ENCODE data around the gene RSL24D1.

RSL24D1 gene

GRCh38 chr15:55238877-55239276, 42.1 kb upstream of the RSL24D1 start:
- no peaks in the 10 kb centered on the region for H3K27me3 ChIP-seq (ENCODE audit: insufficient read depth, insufficient read length)
- no peaks in the 10 kb centered on the region for H3K36me3 ChIP-seq (ENCODE audit: insufficient read depth, insufficient read length, low read length)
- H3K4me3 ChIP-seq (ENCODE audit: insufficient read length, low read depth): no peak overlapping the region
- H3K4me1 ChIP-seq (ENCODE audit: insufficient read depth, insufficient read length): no peaks in the 10 kb centered on the region
- no peaks in the 10 kb centered on the region for H3K9me3 ChIP-seq (ENCODE audit: insufficient read depth, low read length)
- no peak for DNase-seq (ENCODE audit: low read depth, low spot score)
- no peak overlapping the region for H3K9ac ChIP-seq (ENCODE audit: insufficient read length, low read depth)
- TF ChIP-seq ZNF274 (IDR thresholded peaks at IDR 0.05; ENCODE audit: low read depth, low read length) (no peak), YY1 (IDR thresholded peaks at IDR 0.05; ENCODE audit: insufficient read depth, insufficient read length) (no peak), SUZ12 (IDR thresholded peaks at IDR 0.05; ENCODE audit: extremely low read depth, insufficient read depth, insufficient read length) (no peak)

GRCh38 chr15:55237219-55238130, 40.7 kb upstream of the RSL24D1 start:
- H3K4me3 ChIP-seq (ENCODE audit: insufficient read length, low read depth): no peak overlapping the region
- no peaks in the 10 kb centered on the region for H3K36me3 ChIP-seq (ENCODE audit: insufficient read depth, insufficient read length, low read length)
- H3K9me3 ChIP-seq (ENCODE audit: insufficient read depth, low read length): no peaks in the 10 kb centered on the region
- H3K4me1 ChIP-seq (ENCODE audit: insufficient read depth, insufficient read length): no peaks in the 10 kb centered on the region
- TF ChIP-seq YY1 (IDR thresholded peaks at IDR 0.05; ENCODE audit: insufficient read depth, insufficient read length): no peak
- no peak for TF ChIP-seq SUZ12 (IDR thresholded peaks at IDR 0.05; ENCODE audit: extremely low read depth, insufficient read depth, insufficient read length)
- TF ChIP-seq ZNF274 (IDR thresholded peaks at IDR 0.05; ENCODE audit: low read depth, low read length): no peak
- H3K9ac ChIP-seq (ENCODE audit: insufficient read length, low read depth): no peak overlapping the region
- no peak for DNase-seq (ENCODE audit: low read depth, low spot score)
- H3K27me3 ChIP-seq (ENCODE audit: insufficient read depth, insufficient read length): no peaks in the 10 kb centered on the region

GRCh38 chr15:55235546-55236036, 38.9 kb upstream of the RSL24D1 start:
- no peak for TF ChIP-seq SUZ12 (IDR thresholded peaks at IDR 0.05; ENCODE audit: extremely low read depth, insufficient read depth, insufficient read length)
- no peak for TF ChIP-seq ZNF274 (IDR thresholded peaks at IDR 0.05; ENCODE audit: low read depth, low read length)
- no peak for TF ChIP-seq YY1 (IDR thresholded peaks at IDR 0.05; ENCODE audit: insufficient read depth, insufficient read length)
- no peak for DNase-seq (ENCODE audit: low read depth, low spot score)
- no peaks in the 10 kb centered on the region for H3K36me3 ChIP-seq (ENCODE audit: insufficient read depth, insufficient read length, low read length)
- H3K9ac ChIP-seq (ENCODE audit: insufficient read length, low read depth): no peak overlapping the region
- H3K4me3 ChIP-seq (ENCODE audit: insufficient read length, low read depth): no peak overlapping the region
- no peaks in the 10 kb centered on the region for H3K27me3 ChIP-seq (ENCODE audit: insufficient read depth, insufficient read length)
- no peaks in the 10 kb centered on the region for H3K9me3 ChIP-seq (ENCODE audit: insufficient read depth, low read length)
- no peaks in the 10 kb centered on the region for H3K4me1 ChIP-seq (ENCODE audit: insufficient read depth, insufficient read length)

DNA sequence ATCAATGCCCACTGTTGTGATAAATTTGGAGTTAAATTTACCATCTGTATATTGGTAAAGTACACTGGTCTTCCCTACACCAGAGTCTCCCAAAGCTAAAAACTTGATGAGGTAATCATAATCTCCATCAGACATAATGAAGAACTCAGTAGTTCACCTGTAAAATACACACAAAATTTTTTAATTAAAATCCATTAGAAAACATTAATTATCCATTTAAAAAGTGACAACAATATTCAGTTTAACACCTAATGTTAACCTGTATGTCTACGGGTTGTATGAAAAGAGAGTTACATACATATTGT, 38.0 kb upstream of the RSL24D1 start:
- Histone ChIP-seq H3K9me3 (ENCODE audit: insufficient read depth, low read length) (no peaks in the 10 kb centered on the region), H3K4me1 (ENCODE audit: insufficient read depth, insufficient read length) (no peaks in the 10 kb centered on the region), H3K27me3 (ENCODE audit: insufficient read depth, insufficient read length) (no peaks in the 10 kb centered on the region), H3K4me3 (ENCODE audit: insufficient read length, low read depth) (no peak overlapping the region), H3K36me3 (ENCODE audit: insufficient read depth, insufficient read length, low read length) (no peaks in the 10 kb centered on the region), H3K9ac (ENCODE audit: insufficient read length, low read depth) (no peak overlapping the region)
- DNase-seq (ENCODE audit: low read depth, low spot score): no peak
- TF ChIP-seq YY1 (IDR thresholded peaks at IDR 0.05; ENCODE audit: insufficient read depth, insufficient read length) (no peak), SUZ12 (IDR thresholded peaks at IDR 0.05; ENCODE audit: extremely low read depth, insufficient read depth, insufficient read length) (no peak), ZNF274 (IDR thresholded peaks at IDR 0.05; ENCODE audit: low read depth, low read length) (no peak)

GRCh38 chr15:55234104-55234799, 37.5 kb upstream of the RSL24D1 start:
- no peak overlapping the region for H3K4me3 ChIP-seq (ENCODE audit: insufficient read length, low read depth)
- TF ChIP-seq YY1 (IDR thresholded peaks at IDR 0.05; ENCODE audit: insufficient read depth, insufficient read length): no peak
- TF ChIP-seq ZNF274 (IDR thresholded peaks at IDR 0.05; ENCODE audit: low read depth, low read length): no peak
- no peak for TF ChIP-seq SUZ12 (IDR thresholded peaks at IDR 0.05; ENCODE audit: extremely low read depth, insufficient read depth, insufficient read length)
- no peaks in the 10 kb centered on the region for H3K27me3 ChIP-seq (ENCODE audit: insufficient read depth, insufficient read length)
- no peaks in the 10 kb centered on the region for H3K36me3 ChIP-seq (ENCODE audit: insufficient read depth, insufficient read length, low read length)
- no peak for DNase-seq (ENCODE audit: low read depth, low spot score)
- no peaks in the 10 kb centered on the region for H3K4me1 ChIP-seq (ENCODE audit: insufficient read depth, insufficient read length)
- no peak overlapping the region for H3K9ac ChIP-seq (ENCODE audit: insufficient read length, low read depth)
- no peaks in the 10 kb centered on the region for H3K9me3 ChIP-seq (ENCODE audit: insufficient read depth, low read length)

DNA sequence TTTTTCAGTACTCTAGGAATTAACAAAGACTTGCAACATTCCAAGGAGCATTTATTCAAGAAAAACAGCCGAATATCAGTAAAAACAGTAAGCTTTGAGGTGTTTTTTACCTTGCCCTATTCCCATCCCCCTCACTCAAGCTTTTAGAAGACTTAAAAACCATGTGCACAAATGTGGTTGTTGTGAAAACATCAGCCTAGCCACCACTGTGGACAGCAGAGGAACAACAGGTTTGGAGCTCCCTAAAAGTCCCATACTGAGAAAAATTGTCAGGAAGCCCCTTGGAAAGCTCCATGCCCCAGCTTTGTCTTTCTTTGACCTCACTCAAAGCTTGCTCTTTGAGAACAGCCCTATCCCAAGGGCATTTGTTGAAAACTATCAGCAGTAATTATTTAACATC, 34.7 kb upstream of the RSL24D1 start:
- no peaks in the 10 kb centered on the region for H3K36me3 ChIP-seq (ENCODE audit: insufficient read depth, insufficient read length, low read length)
- no peak for TF ChIP-seq ZNF274 (IDR thresholded peaks at IDR 0.05; ENCODE audit: low read depth, low read length)
- no peak for TF ChIP-seq YY1 (IDR thresholded peaks at IDR 0.05; ENCODE audit: insufficient read depth, insufficient read length)
- no peak for TF ChIP-seq SUZ12 (IDR thresholded peaks at IDR 0.05; ENCODE audit: extremely low read depth, insufficient read depth, insufficient read length)
- H3K9me3 ChIP-seq (ENCODE audit: insufficient read depth, low read length): no peaks in the 10 kb centered on the region
- H3K4me1 ChIP-seq (ENCODE audit: insufficient read depth, insufficient read length): no peaks in the 10 kb centered on the region
- H3K27me3 ChIP-seq (ENCODE audit: insufficient read depth, insufficient read length): no peaks in the 10 kb centered on the region
- H3K4me3 ChIP-seq (ENCODE audit: insufficient read length, low read depth): no peak overlapping the region
- H3K9ac ChIP-seq (ENCODE audit: insufficient read length, low read depth): no peak overlapping the region
- DNase-seq (ENCODE audit: low read depth, low spot score): no peak

- no peak for DNase-seq (ENCODE audit: low read depth, low spot score)
- H3K36me3 ChIP-seq (ENCODE audit: insufficient read depth, insufficient read length, low read length): no peaks in the 10 kb centered on the region
- no peak overlapping the region for H3K9ac ChIP-seq (ENCODE audit: insufficient read length, low read depth)
Measured at GRCh38 chr15:55230953-55231352, 34.2 kb upstream of the RSL24D1 start.

More at GRCh38 chr15:55230953-55231352, 34.2 kb upstream of the RSL24D1 start:
- no peaks in the 10 kb centered on the region for H3K4me1 ChIP-seq (ENCODE audit: insufficient read depth, insufficient read length)
- H3K4me3 ChIP-seq (ENCODE audit: insufficient read length, low read depth): no peak overlapping the region
- H3K27me3 ChIP-seq (ENCODE audit: insufficient read depth, insufficient read length): no peaks in the 10 kb centered on the region
- no peak for TF ChIP-seq ZNF274 (IDR thresholded peaks at IDR 0.05; ENCODE audit: low read depth, low read length)
- no peak for TF ChIP-seq YY1 (IDR thresholded peaks at IDR 0.05; ENCODE audit: insufficient read depth, insufficient read length)
- H3K9me3 ChIP-seq (ENCODE audit: insufficient read depth, low read length): no peaks in the 10 kb centered on the region

All from NT2/D1 (cell line).